HCT116 (cell line): ENCODE results near the gene WDR45. TPM values are rescaled to one million over a fixed set of nuclear protein-coding genes. Genes with fewer than 3 reads are reported as not detected.

Experiments used
- ATAC-seq: fragments of 200-7000 bp; cut with Tn5 transposase; 2 replicates; pipeline ENCODE4 v1.9.1; 2020; ENCODE audit warnings: mild to moderate bottlenecking, moderate library complexity
- BruUV-seq: library from RNA; stranded (reverse); fragments of 400-500 nt; replicated peaks from 2 replicates; lab custom pipeline; 2021; lab: Mats Ljungman, UMichigan
- CTCF ChIA-PET: fragments of 300-600 bp; sonication (Branson Sonifier 250); formaldehyde crosslinking; loops from one replicate; lab custom pipeline; 2021; ENCODE audit warnings: antibody characterized with exemption; lab: Charles Lee
- POLR2A ChIA-PET: fragments of 300-600, 350-600 bp; sonication (Branson Sonifier 250); formaldehyde crosslinking; loops from one replicate; lab custom pipeline; 2021; ENCODE audit warnings: antibody characterized with exemption; lab: Charles Lee
- RAD21 ChIA-PET, 2 experiments: fragments of 300-600 bp; sonication (Branson Sonifier 250); formaldehyde crosslinking; loops; one replicate each; lab custom pipeline; 2023; ENCODE audit warnings: low total read pairs in 2 of 2; ENCODE audit not compliant: uncharacterized antibody in 2 of 2, unreplicated experiment in 2 of 2, low non-redundant PET in 1 of 2; lab: Charles Lee
- DNase-seq: peaks from one replicate; pipeline ENCODE4 v3.0.0-alpha.2; 2010; ENCODE audit warnings: low read depth, low spot score
- H2AFZ ChIP-seq: fragments of 200-600 bp; shearing (Covaris generic), sonication (generic); 2 replicates; pipeline ENCODE4 v1.6.1; 2017; ENCODE audit warnings: low read depth, mixed run types, mixed read lengths, antibody characterized with exemption, low read length; ENCODE audit not compliant: poor library complexity, severe bottlenecking
- H3K27ac ChIP-seq: 2 replicates; pipeline ENCODE4 v1.5.1; 2012; ENCODE audit warnings: low read depth, low read length
- H3K27me3 ChIP-seq: fragments of 200-600 bp; sonication (generic); 2 replicates; pipeline ENCODE4 v1.6.1; 2016; ENCODE audit warnings: mixed run types, low read length, mixed read lengths; ENCODE audit not compliant: insufficient read depth
- H3K36me3 ChIP-seq, 2 experiments: fragments of 200-500 bp in 1 of 2; fragments of 200-600 bp in 1 of 2; sonication (Bioruptor generic) in 1 of 2; sonication (generic) in 1 of 2; 2 replicates each; pipeline versions ENCODE4 v1.5.1 to v1.6.1; 2014 to 2016; ENCODE audit warnings: low read length in 2 of 2, inconsistent platforms in 1 of 2, mixed read lengths in 1 of 2, mixed run types in 1 of 2; ENCODE audit not compliant: insufficient read depth in 2 of 2, control insufficient read depth in 1 of 2
- H3K4me1 ChIP-seq, 2 experiments: fragments of 200-600 bp in 1 of 2; sonication (generic) in 1 of 2; 2 replicates each; pipeline versions ENCODE4 v1.5.1 to v1.6.1; 2012 to 2017; ENCODE audit warnings: low read length in 2 of 2, inconsistent platforms in 1 of 2, mild to moderate bottlenecking in 1 of 2, mixed read lengths in 1 of 2, mixed run types in 1 of 2, moderate library complexity in 1 of 2; ENCODE audit not compliant: insufficient read depth in 2 of 2, control insufficient read depth in 1 of 2
- H3K4me2 ChIP-seq: fragments of 200-600 bp; sonication (generic); 2 replicates; pipeline ENCODE4 v1.6.1; 2017; ENCODE audit warnings: mixed run types, low read length, mixed read lengths
- H3K4me3 ChIP-seq, 2 experiments: fragments of 200-600 bp in 1 of 2; sonication (generic) in 1 of 2; replicated peaks in 1 of 2; 2 replicates each; pipeline ENCODE4 v1.5.1; 2011 to 2016; ENCODE audit warnings: low read length in 2 of 2, control low read depth in 1 of 2, low read depth in 1 of 2, mild to moderate bottlenecking in 1 of 2, mixed read lengths in 1 of 2, mixed run types in 1 of 2
- H3K79me2 ChIP-seq: fragments of 200-600 bp; sonication (generic); 2 replicates; pipeline ENCODE4 v1.6.1; 2017; ENCODE audit warnings: mild to moderate bottlenecking, mixed run types, low read length, moderate library complexity, mixed read lengths; ENCODE audit not compliant: insufficient read depth
- H3K9ac ChIP-seq: fragments of 200-600 bp; sonication (generic); 2 replicates; pipeline ENCODE4 v1.6.1; 2016; ENCODE audit warnings: low read length, mixed read lengths
- H3K9me2 ChIP-seq: fragments of 200-600 bp; sonication (generic), shearing (Covaris generic); 2 replicates; pipeline ENCODE4 v1.6.1; 2017; ENCODE audit warnings: mixed run types, mild to moderate bottlenecking, moderate library complexity; ENCODE audit not compliant: insufficient read depth
- H3K9me3 ChIP-seq, 2 experiments: fragments of 200-500 bp in 1 of 2; fragments of 200-600 bp in 1 of 2; sonication (Bioruptor generic) in 1 of 2; sonication (generic) in 1 of 2; 2 replicates each; pipeline ENCODE4 v1.6.1; 2014 to 2017; ENCODE audit warnings: low read length in 2 of 2, mixed read lengths in 2 of 2, inconsistent platforms in 1 of 2, low read depth in 1 of 2, mild to moderate bottlenecking in 1 of 2, mixed run types in 1 of 2, moderate library complexity in 1 of 2; ENCODE audit not compliant: control insufficient read depth in 1 of 2, insufficient read depth in 1 of 2
- H4K20me1 ChIP-seq: fragments of 200-600 bp; sonication (generic), shearing (Covaris generic); 2 replicates; pipeline ENCODE4 v1.6.1; 2017; ENCODE audit warnings: mixed run types, mild to moderate bottlenecking, moderate library complexity; ENCODE audit not compliant: insufficient read depth
- CBX3 ChIP-seq: IDR thresholded peaks from 2 replicates; pipeline ENCODE4 v1.6.1; 2012; ENCODE audit warnings: low read depth
- EGR1 ChIP-seq: IDR thresholded peaks from 2 replicates; pipeline ENCODE4 v1.6.1; 2012; ENCODE audit warnings: low read depth
- FOSL1 ChIP-seq: IDR thresholded peaks from 2 replicates; pipeline ENCODE4 v1.6.1; 2012; ENCODE audit warnings: low read depth
- JUND ChIP-seq: IDR thresholded peaks from 2 replicates; pipeline ENCODE4 v1.6.1; 2012
- POLR2A ChIP-seq: IDR thresholded peaks from 2 replicates; pipeline ENCODE4 v1.7.0; 2011; ENCODE audit warnings: borderline replicate concordance; ENCODE audit not compliant: insufficient read depth, insufficient read length; ENCODE audit errors: extremely low read depth
- POLR2AphosphoS5 ChIP-seq: IDR thresholded peaks from 2 replicates; pipeline ENCODE4 v1.6.1; 2011; ENCODE audit warnings: mild to moderate bottlenecking, low read depth, low read length, moderate library complexity
- RAD21 ChIP-seq: IDR thresholded peaks from 2 replicates; pipeline ENCODE4 v1.6.1; 2012; ENCODE audit warnings: low read depth, mild to moderate bottlenecking
- REST ChIP-seq: IDR thresholded peaks from 2 replicates; pipeline ENCODE4 v1.6.1; 2012; ENCODE audit warnings: low read depth
- SIN3A ChIP-seq: IDR thresholded peaks from 2 replicates; pipeline ENCODE4 v1.6.1; 2012; ENCODE audit warnings: low read depth
- SP1 ChIP-seq: IDR thresholded peaks from 2 replicates; pipeline ENCODE4 v1.6.1; 2012; ENCODE audit warnings: low read depth
- YY1 ChIP-seq: IDR thresholded peaks from 2 replicates; pipeline ENCODE4 v1.6.1; 2011; ENCODE audit warnings: low read length, low read depth, moderate library complexity, mild to moderate bottlenecking; ENCODE audit not compliant: insufficient replicate concordance; ENCODE audit errors: extremely low read depth
- ZNF274 ChIP-seq: fragments of 200-500 bp; sonication (Bioruptor generic); IDR thresholded peaks from 2 replicates; pipeline ENCODE4 v1.6.1; 2014; ENCODE audit warnings: mild to moderate bottlenecking, low read depth, low read length, inconsistent platforms
- intact Hi-C: fragments of 100-400 bp; cut with micrococcal nuclease; formaldehyde crosslinking; loops from 2 replicates; pipeline ENCODE4 v1.10.0; 2022
- total RNA-seq: library from RNA; stranded (reverse); gene quantifications from one replicate; pipeline ENCODE4 v1.2.1, GENCODE V29; 2021; ENCODE audit not compliant: unreplicated experiment

The WDR45 gene
- total RNA-seq, 1 experiment from 2014 or later: 41.7 TPM

- no peaks in the 10 kb centered on the region for H3K9me3 ChIP-seq
- no peak overlapping the region for H3K4me2 ChIP-seq
- H3K9me2 ChIP-seq: no peaks in the 10 kb centered on the region
- ChIA-PET POLR2A (no interaction called here), RAD21 (no interaction called here), CTCF (no interaction called here)
- BruUV-seq: no TSS peak
- H4K20me1 ChIP-seq: no peaks in the 10 kb centered on the region
- intact Hi-C loops: no loop called here
- no peak overlapping the region for H3K9ac ChIP-seq
- no peak for DNase-seq
- H3K27me3 ChIP-seq: no peaks in the 10 kb centered on the region
- no peaks in the 10 kb centered on the region for H3K36me3 ChIP-seq
- H3K4me1 ChIP-seq: peaks cover 0 to 2% of the 10 kb centered on the region in 2 experiments; a peak in 2 of 4 replicates
- no peaks in the 10 kb centered on the region for H3K79me2 ChIP-seq
- H3K4me3 ChIP-seq: no peak overlapping the region
- ATAC-seq: no peak
- H2AFZ ChIP-seq: no peak overlapping the region
- no peak overlapping the region for H3K27ac ChIP-seq
- TF ChIP-seq ZNF274 (no peak), SIN3A (no peak), POLR2AphosphoS5 (no peak)
- TF ChIP-seq, all 23 proteins: peak for 0
These were observed 26.2 kb downstream of the WDR45 start for GRCh38 chrX:49053223-49054072.

- Histone ChIP-seq H3K4me2 (peak overlapping the region; percentile 72), H4K20me1 (no peaks in the 10 kb centered on the region), H3K4me1 (peaks cover 23 to 34% of the 10 kb centered on the region in 2 experiments), H3K9me3 (no peaks in the 10 kb centered on the region), H3K79me2 (peaks cover 36% of the 10 kb centered on the region), H3K27ac (peak overlapping the region; percentile 75), H3K36me3 (peaks cover 2 to 4% of the 10 kb centered on the region in 2 experiments; a peak in 2 of 4 replicates), H3K9me2 (no peaks in the 10 kb centered on the region), H3K9ac (peak overlapping the region; percentile 60), H2AFZ (no peak overlapping the region), H3K27me3 (no peaks in the 10 kb centered on the region), H3K4me3 (peak overlapping the region; percentile 46 to 54)
- POLR2A ChIA-PET: no interaction called here
- CTCF ChIA-PET: interaction anchor here (0.7 to 1.7 kb wide), 2 partner anchors 13 to 152 kb away, joined by 3 to 5 read pairs; no protein-coding TSS in a partner anchor
- TF ChIP-seq POLR2A (no peak), YY1 (no peak), JUND (no peak), REST (no peak), EGR1 (no peak), RAD21 (no peak), CBX3 (no peak), ZNF274 (no peak), SP1 (no peak), POLR2AphosphoS5 (no peak; the same call in 1 of the 2 replicates), FOSL1 (no peak)
- RAD21 ChIA-PET: no interaction called here
- DNase-seq (no peak), ATAC-seq (no peak)
- intact Hi-C loops: loop anchor here (2.0 to 10.0 kb wide), 3 partner anchors 42 to 121 kb away; partner anchors contain the start of genes GRIPAP1 and MAGIX
- TSS peak; percentile 89 for BruUV-seq
These were observed 35.8 kb downstream of the WDR45 start for GRCh38 chrX:49043987-49044281.
